ENCODE results near the gene FMNL2.

DNA sequence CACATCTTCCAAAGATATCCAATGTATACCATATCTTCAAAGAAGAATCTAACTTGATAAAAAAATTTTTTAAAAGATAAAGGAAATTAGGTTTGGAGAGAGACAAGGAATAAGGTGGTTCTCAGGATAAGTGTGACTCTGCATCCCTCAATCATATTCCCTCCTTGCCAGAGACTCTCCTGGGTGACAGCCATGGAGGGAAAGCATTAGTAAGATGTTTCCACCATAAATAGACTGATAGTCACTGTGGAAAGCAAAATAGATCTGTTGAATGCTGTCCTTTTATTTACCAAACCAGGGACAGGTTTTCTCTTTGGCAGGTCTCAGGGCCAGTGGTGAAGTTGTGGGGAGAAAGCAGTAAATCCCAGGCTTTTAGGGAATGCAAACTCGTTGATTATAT, 274.7 kb downstream of the FMNL2 start:
- TF ChIP-seq, protein P1, sequence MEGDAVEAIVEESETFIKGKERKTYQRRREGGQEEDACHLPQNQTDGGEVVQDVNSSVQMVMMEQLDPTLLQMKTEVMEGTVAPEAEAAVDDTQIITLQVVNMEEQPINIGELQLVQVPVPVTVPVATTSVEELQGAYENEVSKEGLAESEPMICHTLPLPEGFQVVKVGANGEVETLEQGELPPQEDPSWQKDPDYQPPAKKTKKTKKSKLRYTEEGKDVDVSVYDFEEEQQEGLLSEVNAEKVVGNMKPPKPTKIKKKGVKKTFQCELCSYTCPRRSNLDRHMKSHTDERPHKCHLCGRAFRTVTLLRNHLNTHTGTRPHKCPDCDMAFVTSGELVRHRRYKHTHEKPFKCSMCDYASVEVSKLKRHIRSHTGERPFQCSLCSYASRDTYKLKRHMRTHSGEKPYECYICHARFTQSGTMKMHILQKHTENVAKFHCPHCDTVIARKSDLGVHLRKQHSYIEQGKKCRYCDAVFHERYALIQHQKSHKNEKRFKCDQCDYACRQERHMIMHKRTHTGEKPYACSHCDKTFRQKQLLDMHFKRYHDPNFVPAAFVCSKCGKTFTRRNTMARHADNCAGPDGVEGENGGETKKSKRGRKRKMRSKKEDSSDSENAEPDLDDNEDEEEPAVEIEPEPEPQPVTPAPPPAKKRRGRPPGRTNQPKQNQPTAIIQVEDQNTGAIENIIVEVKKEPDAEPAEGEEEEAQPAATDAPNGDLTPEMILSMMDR (IDR thresholded peaks at IDR 0.05): no peak
- no peak for TF ChIP-seq POLR2AphosphoS5 (IDR thresholded peaks at IDR 0.05; ENCODE audit: low read depth, low read length)
- TF ChIP-seq SIN3A (IDR thresholded peaks at IDR 0.05; ENCODE audit: borderline replicate concordance, insufficient read depth, low read depth, low read length): no peak

Data from Panc1 (cell line).